ENCODE results near the gene KDM6A.

KDM6A gene

GRCh38 chrX:44972132-44972531 is 99.1 kb downstream of the KDM6A start:
- H3K4me3 ChIP-seq (ENCODE audit: low read depth, low read length): no peak overlapping the region

GRCh38 chrX:44973420-44973932 is 100.5 kb downstream of the KDM6A start:
- no peak overlapping the region for H2AFZ ChIP-seq
- H3K4me3 ChIP-seq (ENCODE audit: low read depth, low read length): no peak overlapping the region
- no peaks in the 10 kb centered on the region for H3K9me3 ChIP-seq (ENCODE audit: control insufficient read depth, low read length)
- no peaks in the 10 kb centered on the region for H3K4me1 ChIP-seq
- H3K36me3 ChIP-seq (ENCODE audit: control insufficient read depth, insufficient read depth, low read length): no peaks in the 10 kb centered on the region
- H3K79me2 ChIP-seq: no peaks in the 10 kb centered on the region
- no peak overlapping the region for H3K27ac ChIP-seq
- no peak overlapping the region for H3K9ac ChIP-seq
- TF ChIP-seq, protein P1, sequence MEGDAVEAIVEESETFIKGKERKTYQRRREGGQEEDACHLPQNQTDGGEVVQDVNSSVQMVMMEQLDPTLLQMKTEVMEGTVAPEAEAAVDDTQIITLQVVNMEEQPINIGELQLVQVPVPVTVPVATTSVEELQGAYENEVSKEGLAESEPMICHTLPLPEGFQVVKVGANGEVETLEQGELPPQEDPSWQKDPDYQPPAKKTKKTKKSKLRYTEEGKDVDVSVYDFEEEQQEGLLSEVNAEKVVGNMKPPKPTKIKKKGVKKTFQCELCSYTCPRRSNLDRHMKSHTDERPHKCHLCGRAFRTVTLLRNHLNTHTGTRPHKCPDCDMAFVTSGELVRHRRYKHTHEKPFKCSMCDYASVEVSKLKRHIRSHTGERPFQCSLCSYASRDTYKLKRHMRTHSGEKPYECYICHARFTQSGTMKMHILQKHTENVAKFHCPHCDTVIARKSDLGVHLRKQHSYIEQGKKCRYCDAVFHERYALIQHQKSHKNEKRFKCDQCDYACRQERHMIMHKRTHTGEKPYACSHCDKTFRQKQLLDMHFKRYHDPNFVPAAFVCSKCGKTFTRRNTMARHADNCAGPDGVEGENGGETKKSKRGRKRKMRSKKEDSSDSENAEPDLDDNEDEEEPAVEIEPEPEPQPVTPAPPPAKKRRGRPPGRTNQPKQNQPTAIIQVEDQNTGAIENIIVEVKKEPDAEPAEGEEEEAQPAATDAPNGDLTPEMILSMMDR (IDR thresholded peaks at IDR 0.05): no peak
- H3K27me3 ChIP-seq (ENCODE audit: control insufficient read depth, insufficient read depth, low read length): no peaks in the 10 kb centered on the region
- no peak overlapping the region for H3K4me2 ChIP-seq (ENCODE audit: low read length)

More at GRCh38 chrX:44972132-44972531, 99.1 kb downstream of the KDM6A start:
- H3K27ac ChIP-seq: no peak overlapping the region
- TF ChIP-seq, protein P1 (IDR thresholded peaks at IDR 0.05): no peak
- peaks cover 5% of the 10 kb centered on the region for H3K79me2 ChIP-seq
- H3K9me3 ChIP-seq (ENCODE audit: control insufficient read depth, low read length): no peaks in the 10 kb centered on the region
- H3K4me1 ChIP-seq: no peaks in the 10 kb centered on the region
- H3K9ac ChIP-seq: no peak overlapping the region
- no peak overlapping the region for H3K4me2 ChIP-seq (ENCODE audit: low read length)
- no peaks in the 10 kb centered on the region for H3K27me3 ChIP-seq (ENCODE audit: control insufficient read depth, insufficient read depth, low read length)
- no peak overlapping the region for H2AFZ ChIP-seq
- no peaks in the 10 kb centered on the region for H3K36me3 ChIP-seq (ENCODE audit: control insufficient read depth, insufficient read depth, low read length)

- no peaks in the 10 kb centered on the region for H3K36me3 ChIP-seq (ENCODE audit: control insufficient read depth, insufficient read depth, low read length)
- no peaks in the 10 kb centered on the region for H3K27me3 ChIP-seq (ENCODE audit: control insufficient read depth, insufficient read depth, low read length)
- no peak overlapping the region for H2AFZ ChIP-seq
- no peak overlapping the region for H3K27ac ChIP-seq
- no peak overlapping the region for H3K4me2 ChIP-seq (ENCODE audit: low read length)
- H3K4me1 ChIP-seq: no peaks in the 10 kb centered on the region
- no peak overlapping the region for H3K9ac ChIP-seq
- H3K79me2 ChIP-seq: peaks cover 2% of the 10 kb centered on the region
- H3K4me3 ChIP-seq (ENCODE audit: low read depth, low read length): no peak overlapping the region
- no peaks in the 10 kb centered on the region for H3K9me3 ChIP-seq (ENCODE audit: control insufficient read depth, low read length)
- TF ChIP-seq, protein P1 (IDR thresholded peaks at IDR 0.05): no peak
These were observed 101.5 kb downstream of the KDM6A start for GRCh38 chrX:44974451-44974850.

- H3K79me2 ChIP-seq: peaks cover 2% of the 10 kb centered on the region
- H3K27me3 ChIP-seq (ENCODE audit: control insufficient read depth, insufficient read depth, low read length): no peaks in the 10 kb centered on the region
- no peak overlapping the region for H3K4me2 ChIP-seq (ENCODE audit: low read length)
- H3K9ac ChIP-seq: no peak overlapping the region
- TF ChIP-seq, protein P1 (IDR thresholded peaks at IDR 0.05): no peak
- no peaks in the 10 kb centered on the region for H3K9me3 ChIP-seq (ENCODE audit: control insufficient read depth, low read length)
- no peaks in the 10 kb centered on the region for H3K36me3 ChIP-seq (ENCODE audit: control insufficient read depth, insufficient read depth, low read length)
- no peak overlapping the region for H2AFZ ChIP-seq
- H3K4me3 ChIP-seq (ENCODE audit: low read depth, low read length): no peak overlapping the region
- H3K4me1 ChIP-seq: no peaks in the 10 kb centered on the region
- no peak overlapping the region for H3K27ac ChIP-seq
These were observed 102.8 kb downstream of the KDM6A start for GRCh38 chrX:44975666-44976263.

GRCh38 chrX:44978976-44979375 is 106.0 kb downstream of the KDM6A start:
- Histone ChIP-seq H3K9ac (no peak overlapping the region), H3K27me3 (ENCODE audit: control insufficient read depth, insufficient read depth, low read length) (no peaks in the 10 kb centered on the region), H3K4me2 (ENCODE audit: low read length) (no peak overlapping the region), H3K79me2 (peaks cover 5% of the 10 kb centered on the region), H3K4me1 (no peaks in the 10 kb centered on the region), H3K36me3 (ENCODE audit: control insufficient read depth, insufficient read depth, low read length) (no peaks in the 10 kb centered on the region), H3K4me3 (ENCODE audit: low read depth, low read length) (no peak overlapping the region), H3K27ac (no peak overlapping the region), H3K9me3 (ENCODE audit: control insufficient read depth, low read length) (no peaks in the 10 kb centered on the region), H2AFZ (no peak overlapping the region)
- TF ChIP-seq, protein P1 (IDR thresholded peaks at IDR 0.05): no peak

Measured in parathyroid adenoma (tissue), 2 donors.